Activated CD4-positive, alpha-beta memory T cell treated with anti-CD3 and anti-CD28 coated beads, Interleukin-2, amount 10 ng/mL, durations not matched to agents 7 days and 5 days (primary cell): ENCODE data around the gene ZFPM1. TPM values are rescaled to one million over a fixed set of nuclear protein-coding genes. Genes with fewer than 3 reads are reported as not detected.
A peak's percentile ranks its signal among the peaks of the same experiment; 100 is the strongest.

Source experiments
- CTCF ChIA-PET: fragments of 350-600 bp; sonication (Branson Sonifier 250); formaldehyde crosslinking; loops from one replicate; lab custom pipeline; 2021; ENCODE audit warnings: antibody characterized with exemption, inconsistent platforms; lab: Charles Lee
- POLR2A ChIA-PET: fragments of 350-600 bp; sonication (Branson Sonifier 250); formaldehyde crosslinking; loops from one replicate; lab custom pipeline; 2021; ENCODE audit warnings: antibody characterized with exemption; lab: Charles Lee
- DNase-seq: peaks from one replicate; pipeline ENCODE4 v3.0.0-alpha.2; 2020
- H3K27ac Mint-ChIP-seq: one replicate; pipeline ENCODE4 v1.8.0; 2021; ENCODE audit warnings: mild to moderate bottlenecking, mixed read lengths
- H3K27me3 Mint-ChIP-seq: one replicate; pipeline ENCODE4 v1.8.0; 2021; ENCODE audit warnings: mixed read lengths
- H3K36me3 Mint-ChIP-seq: one replicate; pipeline ENCODE4 v1.8.0; 2021; ENCODE audit warnings: low read depth, mixed read lengths
- H3K4me1 Mint-ChIP-seq: one replicate; pipeline ENCODE4 v1.8.0; 2021; ENCODE audit warnings: mixed read lengths
- H3K4me3 Mint-ChIP-seq: one replicate; pipeline ENCODE4 v1.8.0; 2021; ENCODE audit warnings: mild to moderate bottlenecking, mixed read lengths
- H3K9me3 Mint-ChIP-seq: one replicate; pipeline ENCODE4 v1.8.0; 2021; ENCODE audit warnings: mixed read lengths
- total RNA-seq, 2 experiments: library from RNA; stranded (reverse); gene quantifications; one replicate each; pipeline ENCODE4 v1.2.3, GENCODE V29; 2021

The ZFPM1 gene
- total RNA-seq, 2 experiments from 2014 or later, result 15.4 to 15.7 TPM

- no peak overlapping the region for H3K4me3 Mint-ChIP-seq
- no peaks in the 10 kb centered on the region for H3K27me3 Mint-ChIP-seq
- DNase-seq, result no peak
- H3K4me1 Mint-ChIP-seq, result peaks cover 27% of the 10 kb centered on the region
- CTCF ChIA-PET, result no interaction called here
- POLR2A ChIA-PET, result no interaction called here
- H3K27ac Mint-ChIP-seq, result no peak overlapping the region
- H3K9me3 Mint-ChIP-seq, result no peaks in the 10 kb centered on the region
- no peaks in the 10 kb centered on the region for H3K36me3 Mint-ChIP-seq
Observed at GRCh38 chr16:88460496-88461330, 7.6 kb downstream of the ZFPM1 start.

DNA sequence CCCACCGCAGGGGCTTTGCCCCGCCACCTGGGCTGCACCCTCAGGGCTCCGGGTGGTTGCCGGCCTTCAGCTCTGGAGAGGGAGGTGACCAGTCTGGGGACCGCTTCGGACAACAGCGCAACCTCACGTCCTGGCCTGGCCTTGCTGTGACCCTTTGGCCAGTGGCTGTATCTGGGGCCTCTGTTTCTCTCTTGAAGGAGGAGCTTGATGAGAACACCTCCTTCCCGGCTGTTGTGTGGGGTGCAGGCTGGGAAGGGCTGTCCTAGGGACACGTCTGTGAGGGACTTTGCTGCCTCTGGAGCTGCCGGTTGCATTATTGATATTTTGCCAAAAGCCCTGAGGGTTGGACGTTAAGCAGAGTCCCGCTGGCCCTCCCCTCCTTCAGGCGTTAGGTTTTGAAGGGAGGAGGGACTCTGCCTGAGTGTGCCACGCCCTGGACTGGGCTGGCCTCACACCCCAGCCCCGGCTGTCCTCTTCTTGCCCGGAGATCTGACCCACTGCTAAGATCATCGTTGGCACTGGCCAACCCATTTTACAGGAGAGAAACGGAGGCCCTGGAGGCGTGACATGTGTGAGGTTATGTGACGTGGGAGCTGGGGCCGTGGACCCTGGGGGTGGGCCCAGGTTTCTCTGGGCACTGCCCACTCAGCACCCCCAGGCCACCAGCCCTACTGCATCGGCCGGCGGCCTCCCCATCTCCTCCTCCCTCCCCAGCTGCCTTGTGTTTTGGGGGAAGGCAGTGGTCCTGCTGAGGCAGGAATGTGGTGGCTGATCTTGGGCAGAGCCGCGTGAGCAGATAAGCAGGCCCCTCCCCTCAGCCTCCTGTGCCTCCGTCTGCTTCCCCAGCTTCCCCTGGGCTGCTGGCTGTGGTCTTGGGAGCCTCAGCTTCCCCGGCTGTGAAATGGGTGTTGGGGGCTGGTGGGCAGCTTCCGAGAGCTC, 8.5 kb downstream of the ZFPM1 start:
- no peak for DNase-seq
- no peaks in the 10 kb centered on the region for H3K9me3 Mint-ChIP-seq
- H3K4me1 Mint-ChIP-seq, result peaks cover 28% of the 10 kb centered on the region
- ChIA-PET CTCF (no interaction called here), POLR2A (interaction anchor here (0.9 kb wide), 1 partner anchor 21 kb away, joined by 3 read pairs; no protein-coding TSS in a partner anchor)
- no peak overlapping the region for H3K27ac Mint-ChIP-seq
- no peaks in the 10 kb centered on the region for H3K27me3 Mint-ChIP-seq
- H3K4me3 Mint-ChIP-seq, result no peak overlapping the region
- H3K36me3 Mint-ChIP-seq, result no peaks in the 10 kb centered on the region

- H3K27ac Mint-ChIP-seq, result no peak overlapping the region
- peaks cover 28% of the 10 kb centered on the region for H3K4me1 Mint-ChIP-seq
Observed at GRCh38 chr16:88462396-88462795, 9.3 kb downstream of the ZFPM1 start.

DNA sequence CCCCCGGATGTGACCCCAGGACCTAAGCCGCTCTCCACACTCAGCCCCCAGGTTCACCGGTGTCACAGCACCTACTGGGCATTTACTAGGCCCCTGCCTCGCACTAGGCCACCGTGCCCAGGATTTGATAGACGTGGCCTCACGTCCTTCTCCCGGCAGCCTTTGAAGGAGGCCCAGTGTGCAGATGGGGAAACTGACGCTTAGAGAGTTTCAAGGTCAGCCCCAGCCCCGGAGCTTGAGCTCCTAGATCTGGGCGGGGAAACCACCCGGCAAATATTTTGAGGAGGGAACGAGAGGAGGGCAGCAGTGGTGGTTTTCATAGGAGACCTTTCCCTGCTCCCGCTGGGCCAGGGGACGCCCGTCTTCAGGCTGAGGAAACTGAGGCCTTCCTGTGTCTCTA, 10.3 kb downstream of the ZFPM1 start:
- no peaks in the 10 kb centered on the region for H3K36me3 Mint-ChIP-seq
- POLR2A ChIA-PET, result no interaction called here
- H3K4me3 Mint-ChIP-seq, result no peak overlapping the region
- no peaks in the 10 kb centered on the region for H3K9me3 Mint-ChIP-seq
- H3K27ac Mint-ChIP-seq, result no peak overlapping the region
- DNase-seq, result no peak
- H3K27me3 Mint-ChIP-seq, result no peaks in the 10 kb centered on the region
- peaks cover 27% of the 10 kb centered on the region for H3K4me1 Mint-ChIP-seq
- CTCF ChIA-PET, result no interaction called here

More at GRCh38 chr16:88462396-88462795, 9.3 kb downstream of the ZFPM1 start:
- ChIA-PET POLR2A (interaction anchor here (0.9 kb wide), 1 partner anchor 20 kb away, joined by 3 read pairs; no protein-coding TSS in a partner anchor), CTCF (no interaction called here)
- Mint-ChIP-seq H3K4me3 (no peak overlapping the region), H3K9me3 (no peaks in the 10 kb centered on the region), H3K27me3 (no peaks in the 10 kb centered on the region), H3K36me3 (no peaks in the 10 kb centered on the region)
- DNase-seq, result no peak

DNA sequence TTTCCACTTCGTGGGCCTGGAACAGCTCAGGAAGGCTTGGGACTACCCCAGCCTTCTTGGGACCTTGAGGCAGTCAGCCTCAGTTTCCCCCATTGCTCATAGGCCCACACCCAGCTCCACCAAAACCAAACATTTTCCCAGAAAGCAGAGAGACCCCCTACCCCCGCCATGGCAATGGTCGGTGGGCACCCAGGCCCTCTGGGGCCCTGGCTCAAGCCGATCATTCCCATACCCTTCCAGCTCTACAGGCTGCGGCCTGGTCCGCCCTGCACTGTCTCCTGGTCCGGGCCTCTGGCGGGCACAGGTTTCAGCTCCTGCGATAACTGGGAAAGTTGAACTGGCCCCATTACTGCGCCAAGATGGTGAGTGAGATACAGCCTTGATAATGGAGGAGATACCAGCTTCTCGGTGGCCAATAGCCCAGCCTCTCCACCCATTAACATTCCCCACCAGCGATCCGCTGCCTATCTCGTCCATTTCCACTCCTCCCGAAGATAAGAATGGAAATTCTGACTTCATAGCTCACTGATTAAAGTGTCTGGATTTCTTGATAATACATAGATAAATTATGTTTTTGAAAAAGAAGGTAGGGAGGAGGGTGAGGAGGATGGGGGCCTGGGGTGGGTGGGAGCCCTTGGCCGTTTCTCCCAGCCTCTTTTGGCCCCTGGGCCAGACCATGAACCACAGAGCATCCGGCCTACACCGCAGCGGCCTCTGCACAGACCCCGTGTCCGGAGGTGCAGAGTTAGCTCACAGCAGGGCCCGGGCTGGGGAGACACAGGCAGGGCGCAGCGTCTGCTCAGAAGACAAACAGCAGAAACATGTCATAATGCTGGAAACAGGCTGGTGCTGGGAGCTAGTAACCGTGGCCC, 11.6 kb downstream of the ZFPM1 start:
- ChIA-PET CTCF (no interaction called here), POLR2A (interaction anchor here (1.0 to 3.6 kb wide), 3 partner anchors 7 to 12 kb away, joined by 3 to 17 read pairs (median 6); partner anchors contain the start of gene ZFPM1)
- peaks cover 37% of the 10 kb centered on the region for H3K4me1 Mint-ChIP-seq

GRCh38 chr16:88465387-88465983, 12.4 kb downstream of the ZFPM1 start:
- CTCF ChIA-PET, result no interaction called here
- peaks cover 41% of the 10 kb centered on the region for H3K4me1 Mint-ChIP-seq
- no peak for DNase-seq
- no peaks in the 10 kb centered on the region for H3K9me3 Mint-ChIP-seq
- no peak overlapping the region for H3K27ac Mint-ChIP-seq
- POLR2A ChIA-PET, result interaction anchor here (1.0 to 3.6 kb wide), 3 partner anchors 8 to 13 kb away, joined by 3 to 17 read pairs (median 6); partner anchors contain the start of gene ZFPM1
- H3K36me3 Mint-ChIP-seq, result no peaks in the 10 kb centered on the region
- H3K4me3 Mint-ChIP-seq, result no peak overlapping the region
- no peaks in the 10 kb centered on the region for H3K27me3 Mint-ChIP-seq

More for the DNA sequence above, 11.6 kb downstream of the ZFPM1 start:
- Mint-ChIP-seq H3K36me3 (no peaks in the 10 kb centered on the region), H3K4me3 (no peak overlapping the region), H3K27ac (no peak overlapping the region), H3K9me3 (no peaks in the 10 kb centered on the region), H3K27me3 (no peaks in the 10 kb centered on the region)
- DNase-seq, result no peak

DNA sequence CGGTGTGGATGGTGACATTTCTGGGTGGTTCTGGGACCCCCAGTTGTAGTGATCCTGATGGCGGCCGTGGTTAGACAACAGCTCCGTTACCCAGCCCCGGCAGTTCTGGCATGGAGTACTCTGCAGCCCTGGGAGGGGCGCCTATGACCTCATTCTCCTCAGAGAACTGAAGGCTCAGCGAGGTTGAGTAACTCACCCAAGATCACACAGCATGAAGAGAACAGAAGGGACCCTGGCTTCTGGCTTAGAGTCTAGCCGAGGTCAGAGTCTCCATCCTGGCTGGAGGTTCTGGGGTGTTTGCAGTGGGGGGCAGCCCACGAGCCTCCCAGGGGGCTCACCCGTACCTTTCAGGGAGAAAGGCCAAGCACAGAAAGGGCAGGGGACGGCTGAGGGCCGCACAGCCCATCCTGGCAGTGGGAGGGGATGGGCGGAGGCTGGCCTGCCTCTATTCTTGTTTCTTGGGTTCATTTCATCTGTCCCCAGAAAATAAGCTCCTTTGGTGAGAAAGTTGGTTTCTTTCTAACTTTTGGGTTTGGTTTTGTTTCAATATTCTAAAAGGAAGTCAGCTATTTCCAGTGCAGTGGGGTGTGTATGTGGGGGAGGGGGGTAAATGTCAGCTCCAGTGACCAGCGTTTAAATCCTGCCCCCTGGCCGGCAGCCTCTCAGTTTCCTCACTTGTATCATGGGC, 13.2 kb downstream of the ZFPM1 start:
- peak overlapping the region; percentile 26 for H3K27ac Mint-ChIP-seq
- ChIA-PET CTCF (interaction anchor here (0.7 kb wide), 1 partner anchor 28 kb away, joined by 3 read pairs; no protein-coding TSS in a partner anchor), POLR2A (interaction anchor here (1.0 to 3.6 kb wide), 2 partner anchors 9 to 12 kb away, joined by 6 to 17 read pairs; no protein-coding TSS in a partner anchor)
- H3K27me3 Mint-ChIP-seq, result no peaks in the 10 kb centered on the region
- DNase-seq, result no peak
- H3K9me3 Mint-ChIP-seq, result no peaks in the 10 kb centered on the region
- H3K4me3 Mint-ChIP-seq, result no peak overlapping the region
- H3K36me3 Mint-ChIP-seq, result no peaks in the 10 kb centered on the region
- peaks cover 47% of the 10 kb centered on the region for H3K4me1 Mint-ChIP-seq

DNA sequence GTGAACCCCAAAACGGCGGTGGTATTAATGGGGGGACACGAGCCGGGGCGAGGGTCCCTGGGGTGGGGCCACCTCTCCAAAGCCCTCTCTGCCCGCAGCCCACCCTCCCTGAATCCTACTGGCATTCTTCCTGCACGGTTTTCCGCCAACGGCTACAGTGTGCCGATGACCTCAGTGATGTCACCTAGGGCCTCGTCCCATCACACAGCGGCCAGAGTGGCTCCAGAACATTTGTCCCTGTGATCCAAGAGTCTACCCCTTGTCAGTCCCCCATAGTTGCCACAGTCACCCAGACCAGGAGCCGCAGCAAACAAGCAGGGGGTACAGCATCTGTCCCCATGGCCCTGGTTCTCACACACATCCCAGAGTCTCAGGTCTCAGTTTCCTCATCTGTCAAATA, 13.9 kb downstream of the ZFPM1 start:
- CTCF ChIA-PET, result interaction anchor here (0.7 kb wide), 1 partner anchor 29 kb away, joined by 3 read pairs; no protein-coding TSS in a partner anchor
- H3K27ac Mint-ChIP-seq, result no peak overlapping the region

DNA sequence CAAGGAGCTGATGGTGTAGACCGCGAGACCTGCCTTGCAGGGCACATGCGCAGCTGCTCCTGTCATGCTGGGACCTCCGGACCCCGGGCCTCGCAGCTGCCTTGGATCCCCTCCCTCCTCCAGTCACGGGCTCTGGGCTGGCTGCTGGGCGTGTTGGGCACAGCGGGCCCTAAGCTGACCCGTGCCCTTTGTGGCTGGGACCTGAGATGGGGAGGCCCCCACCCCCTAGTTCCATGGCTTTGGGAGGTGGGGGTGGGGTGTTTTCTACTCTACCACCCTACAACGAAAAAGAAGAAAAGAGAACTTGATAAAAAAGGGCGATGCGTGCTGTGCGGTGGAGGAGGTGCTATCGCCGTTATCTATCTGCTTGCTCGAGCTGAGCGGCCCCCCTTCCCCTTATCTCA, 14.5 kb downstream of the ZFPM1 start:
- no peaks in the 10 kb centered on the region for H3K9me3 Mint-ChIP-seq
- H3K4me3 Mint-ChIP-seq, result no peak overlapping the region
- no peak for DNase-seq
- CTCF ChIA-PET, result no interaction called here
- H3K36me3 Mint-ChIP-seq, result no peaks in the 10 kb centered on the region
- H3K4me1 Mint-ChIP-seq, result peaks cover 50% of the 10 kb centered on the region
- no peaks in the 10 kb centered on the region for H3K27me3 Mint-ChIP-seq
- POLR2A ChIA-PET, result interaction anchor here (3.6 kb wide), 1 partner anchor 13 kb away, joined by 17 read pairs; no protein-coding TSS in a partner anchor
- no peak overlapping the region for H3K27ac Mint-ChIP-seq

More for the DNA sequence above, 13.9 kb downstream of the ZFPM1 start:
- peaks cover 46% of the 10 kb centered on the region for H3K4me1 Mint-ChIP-seq
- no peaks in the 10 kb centered on the region for H3K27me3 Mint-ChIP-seq
- DNase-seq, result no peak
- H3K4me3 Mint-ChIP-seq, result no peak overlapping the region
- POLR2A ChIA-PET, result interaction anchor here (3.6 kb wide), 1 partner anchor 12 kb away, joined by 17 read pairs; no protein-coding TSS in a partner anchor
- H3K36me3 Mint-ChIP-seq, result no peaks in the 10 kb centered on the region
- no peaks in the 10 kb centered on the region for H3K9me3 Mint-ChIP-seq

DNA sequence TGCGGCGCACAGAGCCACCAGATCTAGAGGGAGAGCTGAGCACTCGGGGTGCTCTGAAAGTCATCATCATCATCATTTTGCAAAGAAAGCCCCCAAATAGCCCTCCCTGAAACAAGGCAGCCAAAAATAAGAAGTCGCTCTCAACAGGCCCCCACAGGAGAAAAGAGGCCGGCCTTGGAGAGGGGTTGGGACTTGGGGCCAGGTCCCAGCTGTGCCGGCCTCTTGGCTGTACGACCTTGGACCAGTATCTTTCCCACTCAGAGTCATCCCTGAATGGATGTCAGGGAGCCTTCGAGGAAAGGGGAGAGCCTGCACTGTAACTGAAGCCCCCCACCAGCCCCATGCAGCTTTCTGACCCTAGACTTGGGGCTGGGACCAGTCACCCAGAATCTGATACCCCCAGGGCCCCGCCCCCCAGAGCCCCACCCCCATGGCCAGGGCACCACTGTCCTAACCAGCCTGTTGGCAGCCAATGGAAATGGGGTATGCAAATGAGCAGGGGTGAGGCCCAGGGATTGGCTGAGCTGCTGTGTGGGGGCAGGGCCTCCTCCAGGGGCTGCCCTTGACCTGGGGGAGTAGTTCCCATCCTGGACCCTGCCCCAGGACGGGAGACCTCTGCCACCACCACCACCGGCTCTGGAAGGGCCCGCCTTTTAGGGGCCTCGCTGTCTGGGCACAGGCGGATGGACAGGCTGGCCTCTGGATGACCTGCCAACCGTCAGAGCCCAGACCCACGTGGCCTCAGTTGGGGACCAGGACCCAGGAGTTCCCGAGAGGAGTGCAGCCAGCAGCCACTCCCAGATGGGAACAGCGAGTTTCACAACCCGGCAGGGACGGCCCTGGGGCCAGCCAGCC, 15.4 kb downstream of the ZFPM1 start:
- Mint-ChIP-seq H3K4me1 (peaks cover 52% of the 10 kb centered on the region), H3K4me3 (no peak overlapping the region), H3K27ac (no peak overlapping the region), H3K27me3 (no peaks in the 10 kb centered on the region), H3K36me3 (no peaks in the 10 kb centered on the region), H3K9me3 (no peaks in the 10 kb centered on the region)
- no peak for DNase-seq
- ChIA-PET CTCF (no interaction called here), POLR2A (no interaction called here)
